Endothelial cell of umbilical vein (primary cell): Measurements from ENCODE around the gene NR1H3. TPM values are rescaled to one million over a fixed set of nuclear protein-coding genes. Genes with fewer than 3 reads are reported as not detected.

Experiments used
- BruUV-seq: library from RNA; stranded (reverse); fragments of 400-500 nt; replicated peaks from 2 replicates; lab custom pipeline; 2021; lab: Mats Ljungman, UMichigan
- CTCF ChIA-PET: fragments of 300-600, 350-600 bp; sonication (Branson Sonifier 250); formaldehyde crosslinking; loops from one replicate; lab custom pipeline; 2021; ENCODE audit warnings: antibody characterized with exemption, inconsistent platforms; lab: Charles Lee
- POLR2A ChIA-PET: fragments of 300-600, 350-600 bp; sonication (Branson Sonifier 250); formaldehyde crosslinking; loops from one replicate; lab custom pipeline; 2021; ENCODE audit warnings: antibody characterized with exemption, inconsistent platforms; lab: Charles Lee
- DNase-seq: peaks from one replicate; pipeline ENCODE4 v3.0.0-alpha.2; 2011; ENCODE audit warnings: low read depth, low spot score
- FAIRE-seq: peaks from 2 replicates; lab custom pipeline; 2011; peaks lifted over from hg19 to GRCh38; lab: Jason Lieb, UNC
- H2AFZ ChIP-seq: 2 replicates; pipeline ENCODE4 v1.6.0; 2012; ENCODE audit warnings: low read depth, low read length, control low read depth, inconsistent platforms
- H3K27ac ChIP-seq: 2 replicates; pipeline ENCODE4 v1.5.1; 2011; ENCODE audit warnings: low read depth, mild to moderate bottlenecking, control low read depth, low read length, moderate library complexity; ENCODE audit not compliant: insufficient read depth
- H3K27me3 ChIP-seq, 2 experiments: 2 replicates each; pipeline versions ENCODE4 v1.6.0 to v1.6.1; 2011; ENCODE audit warnings: low read length in 2 of 2, mixed read lengths in 1 of 2; ENCODE audit not compliant: control insufficient read depth in 2 of 2, insufficient read depth in 2 of 2
- H3K36me3 ChIP-seq, 2 experiments: 2 replicates in 1 of 2; 3 replicates in 1 of 2; pipeline ENCODE4 v1.5.1; 2011; ENCODE audit warnings: low read length in 2 of 2, mild to moderate bottlenecking in 1 of 2, moderate library complexity in 1 of 2; ENCODE audit not compliant: control insufficient read depth in 2 of 2, insufficient read depth in 2 of 2; ENCODE audit errors: extremely low read depth in 1 of 2
- H3K4me1 ChIP-seq: 3 replicates; pipeline ENCODE4 v1.5.1; 2011; ENCODE audit warnings: mild to moderate bottlenecking, low read length; ENCODE audit not compliant: control insufficient read depth, insufficient read depth; ENCODE audit errors: extremely low read depth
- H3K4me2 ChIP-seq: 2 replicates; pipeline ENCODE4 v1.6.1; 2011; ENCODE audit warnings: low read length, control low read depth, mixed read lengths; ENCODE audit not compliant: insufficient read depth
- H3K4me3 ChIP-seq, 3 experiments: fragments of 200-600 bp in 1 of 3; sonication (generic), shearing (Covaris generic) in 1 of 3; replicated peaks in 1 of 3; 2 replicates each; pipeline ENCODE4 v1.5.1; 2011 to 2016; ENCODE audit warnings: control low read depth in 3 of 3, low read length in 3 of 3, mild to moderate bottlenecking in 2 of 3, inconsistent platforms in 1 of 3, low read depth in 1 of 3, moderate library complexity in 1 of 3; ENCODE audit not compliant: insufficient read depth in 1 of 3
- H3K79me2 ChIP-seq: 2 replicates; pipeline ENCODE4 v1.6.0; 2012; ENCODE audit warnings: low read length, inconsistent platforms; ENCODE audit not compliant: control insufficient read depth, insufficient read depth
- H3K9ac ChIP-seq: replicated peaks from 2 replicates; pipeline ENCODE3; 2011; ENCODE audit warnings: low read length, control low read depth; ENCODE audit not compliant: insufficient read depth; ENCODE audit errors: extremely low read depth
- H3K9me1 ChIP-seq: replicated peaks from 3 replicates; pipeline ENCODE4 v1.6.0; 2011; ENCODE audit warnings: mild to moderate bottlenecking, low read length; ENCODE audit not compliant: control insufficient read depth, insufficient read depth; ENCODE audit errors: extremely low read depth
- H3K9me3 ChIP-seq: replicated peaks from 2 replicates; pipeline ENCODE4 v1.5.1; 2012; ENCODE audit warnings: low read length, inconsistent platforms; ENCODE audit not compliant: control insufficient read depth, insufficient read depth
- H4K20me1 ChIP-seq: replicated peaks from 2 replicates; pipeline ENCODE3; 2011; ENCODE audit warnings: mild to moderate bottlenecking, low read length; ENCODE audit not compliant: control insufficient read depth, insufficient read depth; ENCODE audit errors: extremely low read depth
- CTCF ChIP-seq, 2 donors: IDR thresholded peaks; 1 replicate in 1 of 2; 2 replicates in 1 of 2; pipeline ENCODE4 v1.5.1; 2011; ENCODE audit warnings: low read length in 2 of 2, mild to moderate bottlenecking in 2 of 2, moderate library complexity in 2 of 2, control low read depth in 1 of 2, inconsistent platforms in 1 of 2, low read depth in 1 of 2; ENCODE audit not compliant: insufficient read depth in 1 of 2; ENCODE audit errors: extremely low read depth in 1 of 2
- EZH2 ChIP-seq: IDR thresholded peaks from 2 replicates; pipeline ENCODE4 v1.6.1; 2012; ENCODE audit warnings: borderline replicate concordance, low read depth, mild to moderate bottlenecking, moderate library complexity, low read length, inconsistent platforms; ENCODE audit not compliant: severe bottlenecking
- GATA2 ChIP-seq: IDR thresholded peaks from 2 replicates; pipeline ENCODE4 v1.7.0; 2011; ENCODE audit warnings: low read depth, mild to moderate bottlenecking, moderate library complexity, mixed read lengths, low read length; ENCODE audit not compliant: insufficient read length, insufficient read depth
- MAX ChIP-seq: IDR thresholded peaks from 2 replicates; pipeline ENCODE4 v1.6.1; 2011; ENCODE audit not compliant: insufficient read depth, insufficient read length
- MYC ChIP-seq: IDR thresholded peaks from one replicate; pipeline ENCODE4 v1.6.1; 2011; ENCODE audit warnings: mild to moderate bottlenecking, low read depth, low read length
- POLR2A ChIP-seq: IDR thresholded peaks from 2 replicates; pipeline ENCODE4 v1.6.1; 2012; ENCODE audit warnings: low read depth, mild to moderate bottlenecking, control low read depth, low read length
- dilution Hi-C: fragments of 300-500 bp; cut with MboI; formaldehyde crosslinking; loops from one replicate; pipeline ENCODE4 v1.15.0; 2019; ENCODE audit warnings: low sequenced_read_pairs; ENCODE audit not compliant: extremely low pct_ligation_motif_present
- intact Hi-C: fragments of 100-400 bp; cut with micrococcal nuclease; formaldehyde crosslinking; loops from one replicate; pipeline ENCODE4 v1.10.0; 2022
- polyA plus RNA-seq, 4 experiments: library from polyadenylated mRNA; depleted of rRNA in 3 of 4; stranded (reverse) in 3 of 4; unstranded in 1 of 4; fragments of >200 nt; gene quantifications; 2 replicates each; pipeline versions ENCODE4 v1.2.1 to v1.2.3, GENCODE V29; 2011 to 2012; ENCODE audit warnings: missing spikeins in 1 of 4
- total RNA-seq: library from RNA; stranded (reverse); gene quantifications from 2 replicates; pipeline ENCODE4 v1.2.3, GENCODE V29; 2021

The NR1H3 gene
- total and polyA plus RNA-seq, 2 donors (not counting 3 experiments of a cell fraction or from before 2014, with no cell fraction given): 9.8 to 16.3 TPM

- Histone ChIP-seq H3K36me3 (no peaks in the 10 kb centered on the region), H3K4me2 (no peak overlapping the region), H3K27ac (no peak overlapping the region), H3K79me2 (peaks cover 24% of the 10 kb centered on the region), H3K9me3 (no peaks in the 10 kb centered on the region), H3K27me3 (no peaks in the 10 kb centered on the region), H2AFZ (no peak overlapping the region), H3K4me1 (peaks cover 14% of the 10 kb centered on the region), H3K4me3 (no peak overlapping the region), H3K9ac (no peak overlapping the region), H4K20me1 (no peaks in the 10 kb centered on the region), H3K9me1 (no peaks in the 10 kb centered on the region)
- CTCF ChIA-PET: interaction anchor here (0.9 kb wide), 1 partner anchor 51 kb away, joined by 3 read pairs; no protein-coding TSS in a partner anchor
- no peak for FAIRE-seq
- no TSS peak for BruUV-seq
- DNase-seq: no peak
- TF ChIP-seq MYC: no peak
- no peak for TF ChIP-seq POLR2A
- TF ChIP-seq CTCF (IDR thresholded peaks at IDR 0.05; ENCODE audit: extremely low read depth in 1 of 2, insufficient read depth in 1 of 2, low read depth in 1 of 2, low read length in 2 of 2): no peak
- TF ChIP-seq MAX: no peak
- TF ChIP-seq EZH2: no peak
- no peak for TF ChIP-seq GATA2
- intact Hi-C loops: loop anchor here (5.0 kb wide), 1 partner anchor 1091 kb away; the partner anchor contains the start of gene PHF21A
- POLR2A ChIA-PET: no interaction called here
- dilution Hi-C loops: no loop called here
Observed at GRCh38 chr11:47212938-47213337, 44.9 kb upstream of the NR1H3 start.
